AG09319 (cell line): ENCODE results near the gene RUVBL1.

Source experiments
- DNase-seq: peaks from one replicate; pipeline ENCODE4 v3.0.0-alpha.2; 2010; ENCODE audit warnings: low read depth; ENCODE audit errors: extremely low read depth
- TF ChIP-seq, protein P1 (sequence below): IDR thresholded peaks from 2 replicates; pipeline ENCODE4 v1.5.1; 2011; ENCODE audit warnings: low read depth, mild to moderate bottlenecking, inconsistent platforms, low read length, moderate library complexity

The RUVBL1 gene

DNA sequence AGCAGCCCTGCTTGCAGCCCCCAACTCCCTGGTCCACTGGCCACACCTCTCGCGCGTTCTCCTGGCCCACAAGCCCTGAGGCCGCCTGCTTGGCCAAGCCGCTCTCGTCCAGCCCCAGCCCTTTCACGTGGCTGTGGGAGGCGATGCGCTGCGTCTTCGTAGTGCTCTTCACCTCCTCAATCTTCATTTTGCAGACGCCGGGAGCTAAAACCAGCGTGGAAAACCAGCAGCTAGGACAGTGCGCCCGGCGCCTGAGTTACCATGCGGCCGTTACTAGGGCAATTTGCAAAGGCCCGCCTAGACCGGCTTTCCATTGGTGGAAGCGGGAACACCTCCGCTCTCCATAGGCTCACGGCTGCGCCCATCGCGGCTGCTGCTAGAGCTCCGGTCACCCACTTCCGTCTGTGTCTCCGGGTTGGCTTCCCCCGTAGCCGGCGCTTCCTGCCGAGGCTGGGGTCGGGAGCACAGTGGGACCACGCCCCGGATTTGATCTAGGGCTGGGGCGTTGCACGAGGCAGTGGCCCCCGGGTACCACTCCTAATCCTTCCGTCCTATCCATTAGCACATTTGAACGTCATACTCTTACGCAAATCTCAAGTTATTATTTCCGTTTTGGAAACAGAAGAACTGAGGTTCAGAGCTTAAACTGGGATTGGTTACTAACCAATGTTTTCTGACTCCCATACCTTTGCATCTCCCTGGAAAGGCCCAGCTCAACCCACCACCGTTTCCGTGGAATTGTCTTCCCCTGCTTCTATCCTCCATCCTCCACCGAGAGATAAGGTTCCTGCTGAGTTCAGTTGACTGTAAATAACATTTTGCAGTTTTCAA lies at the start of gene RUVBL1:
Gene RUVBL1, minus strand, starts transcription at position 275 of the 831 bp plus-strand sequence. Its CDS starts 88 bp downstream, at position 187.
- peak; percentile 90 for DNase-seq
- TF ChIP-seq, protein P1, sequence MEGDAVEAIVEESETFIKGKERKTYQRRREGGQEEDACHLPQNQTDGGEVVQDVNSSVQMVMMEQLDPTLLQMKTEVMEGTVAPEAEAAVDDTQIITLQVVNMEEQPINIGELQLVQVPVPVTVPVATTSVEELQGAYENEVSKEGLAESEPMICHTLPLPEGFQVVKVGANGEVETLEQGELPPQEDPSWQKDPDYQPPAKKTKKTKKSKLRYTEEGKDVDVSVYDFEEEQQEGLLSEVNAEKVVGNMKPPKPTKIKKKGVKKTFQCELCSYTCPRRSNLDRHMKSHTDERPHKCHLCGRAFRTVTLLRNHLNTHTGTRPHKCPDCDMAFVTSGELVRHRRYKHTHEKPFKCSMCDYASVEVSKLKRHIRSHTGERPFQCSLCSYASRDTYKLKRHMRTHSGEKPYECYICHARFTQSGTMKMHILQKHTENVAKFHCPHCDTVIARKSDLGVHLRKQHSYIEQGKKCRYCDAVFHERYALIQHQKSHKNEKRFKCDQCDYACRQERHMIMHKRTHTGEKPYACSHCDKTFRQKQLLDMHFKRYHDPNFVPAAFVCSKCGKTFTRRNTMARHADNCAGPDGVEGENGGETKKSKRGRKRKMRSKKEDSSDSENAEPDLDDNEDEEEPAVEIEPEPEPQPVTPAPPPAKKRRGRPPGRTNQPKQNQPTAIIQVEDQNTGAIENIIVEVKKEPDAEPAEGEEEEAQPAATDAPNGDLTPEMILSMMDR = no peak

DNA sequence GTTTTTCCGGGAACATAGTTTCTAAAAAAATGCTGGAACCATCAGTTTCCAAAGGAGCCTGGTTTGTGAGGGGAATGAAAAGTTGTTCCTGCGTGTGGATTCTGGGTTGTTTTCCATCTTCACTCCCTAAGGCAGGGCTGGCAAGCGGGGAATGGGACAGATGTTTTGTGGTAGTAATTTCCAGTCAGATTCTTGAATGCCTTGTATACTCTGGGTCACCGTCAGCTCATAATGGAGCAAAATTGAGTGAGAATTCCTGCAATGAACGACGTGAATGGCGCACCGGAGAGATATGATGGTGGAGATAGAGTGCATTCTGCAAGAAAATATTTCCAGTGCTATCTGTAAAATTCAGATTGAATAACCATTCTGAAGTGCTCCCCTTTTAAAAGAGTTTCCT lies 49.6 kb upstream of the RUVBL1 start:
- TF ChIP-seq, protein P1 = no peak
- DNase-seq = no peak

DNA sequence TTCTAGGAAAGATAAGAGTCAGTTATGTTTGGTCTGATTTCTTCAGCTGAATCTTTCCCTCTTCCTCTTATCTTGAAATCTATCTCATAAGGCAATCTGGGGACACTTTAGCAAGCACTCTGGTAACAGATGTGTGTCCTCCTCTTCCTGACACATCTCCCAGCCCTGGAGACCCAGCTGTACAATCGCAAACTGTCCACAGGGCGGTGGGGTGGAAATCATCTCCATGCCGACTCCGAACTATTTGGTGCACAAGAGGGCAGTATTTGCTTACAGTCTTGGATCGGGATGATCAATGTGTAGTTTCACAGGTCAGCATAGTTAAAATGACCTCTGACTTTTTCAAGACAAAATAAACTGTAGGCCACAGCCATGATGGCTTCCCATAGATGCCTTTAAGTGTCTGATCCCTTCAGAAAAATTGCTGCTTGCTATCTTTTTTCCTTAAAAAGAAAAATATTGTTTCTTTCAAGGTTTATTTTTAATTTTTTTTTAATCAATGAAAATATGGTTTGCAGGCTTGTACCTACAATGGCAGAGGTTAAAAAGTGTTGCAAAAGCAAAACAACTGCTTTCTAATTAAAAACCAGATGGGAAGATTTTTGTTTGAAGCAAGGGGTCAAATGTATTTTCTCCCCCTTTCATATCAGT lies 47.4 kb upstream of the RUVBL1 start:
- DNase-seq = peak; percentile 65
- TF ChIP-seq, protein P1 = peak; percentile 97

DNA sequence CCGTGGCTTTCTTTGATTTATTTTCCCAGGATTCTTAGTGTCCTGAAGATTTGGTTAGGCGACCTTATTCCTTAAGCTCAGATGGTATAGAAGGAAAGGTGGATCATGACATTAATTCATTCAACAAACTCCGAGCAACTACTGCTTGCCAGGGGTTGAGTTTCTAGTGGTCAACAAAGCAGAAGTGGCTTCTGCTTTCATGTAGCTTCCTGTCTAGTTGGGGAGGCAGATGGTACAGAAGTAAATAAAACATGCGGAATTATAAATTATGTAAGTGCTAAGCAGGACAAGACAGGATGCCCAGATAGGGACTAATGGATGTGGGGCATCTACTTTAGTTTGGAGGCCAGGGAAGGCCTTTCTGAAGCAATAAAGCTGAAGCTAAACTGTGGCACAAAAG lies 45.2 kb upstream of the RUVBL1 start:
- TF ChIP-seq, protein P1 = no peak
- DNase-seq = no peak

DNA sequence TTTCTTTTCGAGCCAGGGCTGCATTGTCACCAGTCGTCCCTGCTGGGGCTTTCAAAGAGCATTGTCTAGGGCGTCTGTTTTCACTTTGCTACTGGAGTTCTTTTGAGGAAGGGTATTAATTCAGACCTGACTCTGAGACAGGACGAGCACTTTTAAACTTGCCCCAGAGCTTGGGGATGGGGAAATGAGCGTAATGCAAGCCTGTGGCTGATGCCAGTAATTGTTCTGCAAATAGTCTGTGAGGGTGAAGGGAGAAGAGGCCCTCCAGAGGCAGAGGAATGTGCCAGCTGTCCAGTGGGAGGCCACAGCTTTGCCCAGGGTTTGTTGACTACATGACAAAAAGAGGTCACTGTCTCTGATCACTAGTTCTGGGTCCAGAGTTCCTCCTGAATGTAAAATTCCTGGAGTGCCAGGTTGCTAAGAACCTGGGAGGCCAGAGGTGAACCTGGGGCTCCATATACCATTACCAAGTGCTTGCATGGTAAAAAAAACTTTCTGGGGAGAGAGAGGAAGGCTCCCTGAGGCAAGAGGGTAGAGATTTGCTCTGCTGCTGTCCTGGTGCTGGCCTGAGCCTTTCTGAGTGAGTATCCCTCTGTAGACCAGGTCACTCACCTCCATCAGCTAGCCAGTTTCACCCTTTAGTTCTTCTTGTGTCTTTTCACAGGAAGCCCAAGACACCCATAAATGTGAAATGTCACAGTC lies 44.5 kb upstream of the RUVBL1 start:
- DNase-seq = no peak
- TF ChIP-seq, protein P1 = no peak

DNA sequence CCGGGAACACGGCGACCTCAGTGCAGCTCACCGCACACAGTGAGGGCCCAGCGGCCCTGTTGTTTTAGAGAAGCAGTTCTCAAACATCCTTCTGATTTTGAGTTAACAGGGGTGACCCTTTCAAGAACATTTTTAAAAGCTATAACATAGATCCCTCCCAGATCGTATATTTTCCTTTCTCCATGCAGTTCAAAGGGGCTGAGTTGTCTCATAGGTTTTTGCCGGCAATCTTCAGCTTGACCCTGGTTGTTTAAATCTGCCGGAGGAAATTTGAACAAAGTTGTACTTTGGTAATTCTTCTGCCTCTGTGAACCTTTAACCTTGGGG lies 44.0 kb upstream of the RUVBL1 start:
- no peak for DNase-seq
- TF ChIP-seq, protein P1 = no peak
